Smooth muscle cell (in vitro differentiated cells): Measurements from ENCODE around the gene GCH1. TPM values are rescaled to one million over a fixed set of nuclear protein-coding genes. Genes with fewer than 3 reads are reported as not detected.

Source experiments
- DNase-seq: peaks from one replicate; lab custom pipeline; 2025; ENCODE audit not compliant: unreplicated experiment; lab: John Stamatoyannopoulos, UW
- H2AFZ ChIP-seq: fragments of 200-600 bp; sonication (generic); 2 replicates; pipeline ENCODE4 v1.6.0; 2016; ENCODE audit warnings: antibody characterized with exemption, low read depth, mild to moderate bottlenecking
- H3F3A ChIP-seq: fragments of 200-600 bp; sonication (generic); 2 replicates; pipeline ENCODE4 v1.6.0; 2017; ENCODE audit warnings: antibody characterized with exemption, low read depth
- H3K27ac ChIP-seq: fragments of 200-600 bp; sonication (generic); 2 replicates; pipeline ENCODE4 v1.5.1; 2016; ENCODE audit warnings: low read depth, mild to moderate bottlenecking
- H3K27me3 ChIP-seq: fragments of 200-600 bp; sonication (generic); 2 replicates; pipeline ENCODE4 v1.6.1; 2016; ENCODE audit warnings: low read depth, mild to moderate bottlenecking
- H3K36me3 ChIP-seq: fragments of 200-600 bp; sonication (generic); 2 replicates; pipeline ENCODE4 v1.5.1; 2016; ENCODE audit warnings: low read depth
- H3K4me1 ChIP-seq: fragments of 200-600 bp; sonication (generic); 2 replicates; pipeline ENCODE4 v1.5.1; 2016; ENCODE audit warnings: low read depth
- H3K4me2 ChIP-seq: fragments of 200-600 bp; sonication (generic); 2 replicates; pipeline ENCODE4 v1.6.0; 2016; ENCODE audit warnings: mild to moderate bottlenecking
- H3K4me3 ChIP-seq: fragments of 200-600 bp; sonication (generic); 2 replicates; pipeline ENCODE4 v1.5.1; 2016; ENCODE audit warnings: mild to moderate bottlenecking
- H3K79me2 ChIP-seq: fragments of 200-600 bp; sonication (generic); 2 replicates; pipeline ENCODE4 v1.6.0; 2016; ENCODE audit warnings: low read depth, mild to moderate bottlenecking
- H3K9ac ChIP-seq: fragments of 200-600 bp; sonication (generic); 2 replicates; pipeline ENCODE4 v1.6.0; 2016; ENCODE audit warnings: low read depth
- H3K9me3 ChIP-seq: fragments of 200-600 bp; sonication (generic); replicated peaks from 2 replicates; pipeline ENCODE4 v1.5.1; 2016; ENCODE audit warnings: low read depth
- H4K20me1 ChIP-seq: fragments of 200-600 bp; sonication (generic); 2 replicates; pipeline ENCODE4 v1.6.0; 2016; ENCODE audit warnings: low read depth
- CTCF ChIP-seq: fragments of 200-600 bp; sonication (generic); IDR thresholded peaks from 2 replicates; pipeline ENCODE4 v1.5.1; 2017; ENCODE audit warnings: borderline replicate concordance, mild to moderate bottlenecking, antibody characterized with exemption; ENCODE audit not compliant: insufficient read depth, poor library complexity, severe bottlenecking
- WGBS: methylation state at CpG from one replicate; pipeline ENCODE4 v1.1.7; 2016; ENCODE audit warnings: low lambda C conversion rate; 5-methylcytosine and 5-hydroxymethylcytosine counted together
- polyA plus RNA-seq: library from polyadenylated mRNA; unstranded; fragments of >200 nt; fragmentation: Nextera tagmentation; extraction: Ambion mirVana; gene quantifications from 2 replicates; pipeline ENCODE4 v1.2.1, GENCODE V29; 2016
- total RNA-seq: library from RNA; depleted of rRNA; stranded (reverse); fragments of >200 nt; gene quantifications from 2 replicates; pipeline ENCODE4 v1.2.3, GENCODE V29; 2014

The GCH1 gene
- total and polyA plus RNA-seq, 2 experiments from 2014 or later = 0.70 to 2.1 TPM

GRCh38 chr14:54806616-54807015 lies 96.0 kb downstream of the GCH1 start:
- H3K9ac ChIP-seq = no peak overlapping the region
- no peak overlapping the region for H3K27ac ChIP-seq
- H3K9me3 ChIP-seq = no peaks in the 10 kb centered on the region
- H3K79me2 ChIP-seq = no peaks in the 10 kb centered on the region
- no peak for DNase-seq
- WGBS = 92% methylated on average over 10 of the region's 10 CpGs
- no peaks in the 10 kb centered on the region for H3K36me3 ChIP-seq
- no peaks in the 10 kb centered on the region for H4K20me1 ChIP-seq
- no peak for TF ChIP-seq CTCF
- no peak overlapping the region for H3K4me2 ChIP-seq
- no peaks in the 10 kb centered on the region for H3F3A ChIP-seq
- no peak overlapping the region for H3K4me3 ChIP-seq
- no peaks in the 10 kb centered on the region for H3K27me3 ChIP-seq
- H3K4me1 ChIP-seq = no peaks in the 10 kb centered on the region
- no peak overlapping the region for H2AFZ ChIP-seq

GRCh38 chr14:54805445-54806322 lies 96.9 kb downstream of the GCH1 start:
- H3K36me3 ChIP-seq = no peaks in the 10 kb centered on the region
- peak; percentile 46 for DNase-seq
- H2AFZ ChIP-seq = no peak overlapping the region
- no peak overlapping the region for H3K4me3 ChIP-seq
- peak; percentile 94 for TF ChIP-seq CTCF
- H3K27ac ChIP-seq = no peak overlapping the region
- no peaks in the 10 kb centered on the region for H4K20me1 ChIP-seq
- no peaks in the 10 kb centered on the region for H3F3A ChIP-seq
- no peaks in the 10 kb centered on the region for H3K79me2 ChIP-seq
- no peaks in the 10 kb centered on the region for H3K9me3 ChIP-seq
- H3K4me1 ChIP-seq = no peaks in the 10 kb centered on the region
- peak overlapping the region; percentile 19 for H3K4me2 ChIP-seq
- WGBS = 38% methylated on average over 23 of the region's 23 CpGs
- no peaks in the 10 kb centered on the region for H3K27me3 ChIP-seq
- H3K9ac ChIP-seq = no peak overlapping the region

GRCh38 chr14:54805070-54805444 lies 97.6 kb downstream of the GCH1 start:
- H3K4me3 ChIP-seq = no peak overlapping the region
- H2AFZ ChIP-seq = no peak overlapping the region
- H3K4me2 ChIP-seq = no peak overlapping the region
- H3K27me3 ChIP-seq = no peaks in the 10 kb centered on the region
- no peaks in the 10 kb centered on the region for H3K9me3 ChIP-seq
- H3K27ac ChIP-seq = no peak overlapping the region
- H3F3A ChIP-seq = no peaks in the 10 kb centered on the region
- no peak for TF ChIP-seq CTCF
- no peaks in the 10 kb centered on the region for H3K36me3 ChIP-seq
- DNase-seq = no peak
- H3K79me2 ChIP-seq = no peaks in the 10 kb centered on the region
- 64% methylated on average over 6 of the region's 6 CpGs for WGBS
- H4K20me1 ChIP-seq = no peaks in the 10 kb centered on the region
- no peaks in the 10 kb centered on the region for H3K4me1 ChIP-seq
- H3K9ac ChIP-seq = no peak overlapping the region

- Histone ChIP-seq H3K27ac (no peak overlapping the region), H3K9me3 (no peaks in the 10 kb centered on the region), H3K9ac (no peak overlapping the region), H3K4me3 (no peak overlapping the region), H3K4me1 (no peaks in the 10 kb centered on the region), H3K4me2 (no peak overlapping the region), H4K20me1 (no peaks in the 10 kb centered on the region), H3K36me3 (no peaks in the 10 kb centered on the region), H3K79me2 (no peaks in the 10 kb centered on the region), H3K27me3 (no peaks in the 10 kb centered on the region), H2AFZ (no peak overlapping the region), H3F3A (no peaks in the 10 kb centered on the region)
- no peak for TF ChIP-seq CTCF
- 59% methylated on average over 16 of the region's 16 CpGs for WGBS
- DNase-seq = no peak
Measured at GRCh38 chr14:54804538-54805041, 98.0 kb downstream of the GCH1 start.
